ENCODE measurements around the gene BLACAT1. TPM values are rescaled to one million over a fixed set of nuclear protein-coding genes. Genes with fewer than 3 reads are reported as not detected.

Gene BLACAT1
- total RNA-seq, 1 experiment from 2014 or later: 0.87 TPM

DNA sequence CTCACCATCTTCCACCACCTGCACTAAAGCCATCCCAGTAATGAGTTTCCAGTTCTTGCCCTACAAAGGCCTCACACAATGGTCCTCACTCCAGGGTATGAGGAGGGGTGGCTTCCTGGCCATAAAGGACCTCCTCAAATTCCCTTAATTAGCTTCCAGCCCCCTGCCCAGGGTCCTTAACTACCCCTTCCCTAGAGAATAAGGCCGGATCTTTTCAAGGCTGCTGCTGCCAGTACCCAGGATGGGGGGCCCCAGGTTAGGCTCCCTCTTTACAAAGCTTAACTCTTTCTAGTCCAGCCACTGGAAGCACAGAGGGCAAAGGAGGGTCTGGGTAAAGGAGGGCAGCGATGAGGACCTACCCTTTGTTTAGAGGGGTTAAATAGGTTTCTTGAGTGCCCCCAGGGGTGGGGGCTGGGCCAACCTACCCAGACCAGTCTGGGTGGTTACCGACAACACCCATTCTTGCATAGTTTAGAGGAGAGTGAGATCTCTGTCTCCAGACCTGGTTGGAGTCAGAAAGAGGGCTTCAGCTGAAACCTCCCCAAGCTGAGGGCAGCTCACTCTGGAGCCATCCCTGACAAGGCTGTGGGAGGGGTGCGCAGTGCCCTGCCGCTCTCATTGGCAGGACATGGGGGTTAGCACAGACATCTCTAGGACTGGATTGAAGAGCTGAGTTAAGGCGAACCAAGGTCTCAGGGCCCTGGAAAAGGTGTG is 7.1 kb downstream of the BLACAT1 start:
- no peak for DNase-seq (ENCODE audit: low read depth, low spot score)
- in situ Hi-C loops (cut with HindIII; ENCODE audit: low pct_unique_long_range_greater_than_20kb, low sequenced_read_pairs): no loop called here

DNA sequence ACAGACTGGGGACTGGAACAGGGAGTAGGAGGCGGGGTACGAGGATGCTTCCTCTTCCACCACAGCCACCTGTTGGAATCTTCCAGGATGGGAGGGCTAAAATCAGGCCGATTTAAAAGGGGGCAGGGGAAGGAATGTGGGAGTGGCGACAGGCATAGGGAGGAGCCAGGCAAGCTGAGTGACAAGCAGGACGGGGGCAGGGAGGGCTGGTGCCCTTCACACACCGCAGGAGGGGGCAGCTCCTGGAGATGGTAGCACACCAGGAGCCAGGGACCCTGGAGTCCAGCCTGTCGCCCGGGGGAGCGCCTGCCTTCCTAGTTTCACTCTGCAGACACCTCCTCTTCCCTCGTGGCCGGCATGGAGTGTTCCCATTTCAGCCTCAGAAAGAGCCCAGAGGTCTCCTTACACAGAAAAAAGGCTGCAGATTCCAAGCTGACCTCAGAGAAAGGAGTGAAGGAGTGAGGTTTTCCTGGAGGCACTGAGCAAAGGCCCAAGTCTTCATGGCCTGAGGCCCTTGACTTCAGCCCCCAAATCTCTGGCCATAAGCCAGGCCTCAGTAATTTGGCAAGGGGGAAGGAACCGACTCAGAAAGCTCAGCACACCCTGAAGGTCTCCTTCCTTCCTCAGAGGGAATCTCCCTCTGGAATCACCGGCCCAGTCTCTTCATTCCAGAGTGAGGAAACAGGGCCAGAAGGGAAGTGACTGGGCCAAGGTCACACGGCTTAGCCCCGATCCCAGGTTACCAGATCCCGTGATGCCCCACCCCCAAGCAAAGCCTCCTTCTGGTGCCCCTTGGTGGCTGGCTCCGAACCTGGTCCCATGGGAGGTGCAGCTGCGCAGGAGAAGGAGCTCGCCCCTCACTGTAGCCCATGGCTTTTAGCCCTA is 8.1 kb downstream of the BLACAT1 start:
- in situ Hi-C loops (cut with HindIII; ENCODE audit: low pct_unique_long_range_greater_than_20kb, low sequenced_read_pairs): no loop called here
- peak; percentile 47 for DNase-seq (ENCODE audit: low read depth, low spot score)

DNA sequence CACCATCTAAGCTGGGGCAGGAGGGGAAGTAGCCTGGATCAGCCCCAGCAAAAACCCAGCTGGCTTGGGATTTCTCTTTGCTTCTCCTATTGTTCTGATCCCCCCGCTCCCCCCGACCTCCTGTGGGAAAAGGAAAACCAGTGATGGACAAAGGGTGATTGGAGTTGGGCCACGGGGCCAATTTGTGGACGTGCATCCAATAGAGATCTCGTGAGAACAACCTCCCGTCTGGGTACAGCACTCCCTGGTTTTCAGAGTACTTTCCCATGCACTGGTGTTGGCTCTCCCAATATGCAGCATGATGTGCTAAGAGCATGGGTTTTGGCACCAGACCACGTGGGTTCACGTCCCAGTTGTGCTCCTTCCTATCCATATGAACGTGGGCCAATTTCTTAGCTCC is 9.0 kb downstream of the BLACAT1 start:
- DNase-seq (ENCODE audit: low read depth, low spot score): no peak
- in situ Hi-C loops (cut with HindIII; ENCODE audit: low pct_unique_long_range_greater_than_20kb, low sequenced_read_pairs): no loop called here

DNA sequence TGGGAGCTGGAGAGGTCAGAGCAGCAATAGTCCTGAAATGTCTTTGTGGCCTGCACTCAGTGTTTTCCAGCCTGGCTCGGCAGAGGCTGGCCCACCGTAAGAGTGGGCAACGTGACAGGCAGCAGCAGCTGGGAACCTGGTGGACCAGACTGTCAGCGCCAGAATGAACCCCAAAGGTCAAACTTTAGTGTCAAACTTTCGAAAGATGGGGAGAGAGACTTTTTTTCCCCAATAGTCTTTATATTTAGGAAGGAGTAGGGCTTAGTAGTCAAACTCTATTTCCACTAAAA is 10.3 kb downstream of the BLACAT1 start:
- no peak for DNase-seq (ENCODE audit: low read depth, low spot score)
- in situ Hi-C loops (cut with HindIII; ENCODE audit: low pct_unique_long_range_greater_than_20kb, low sequenced_read_pairs): no loop called here

DNA sequence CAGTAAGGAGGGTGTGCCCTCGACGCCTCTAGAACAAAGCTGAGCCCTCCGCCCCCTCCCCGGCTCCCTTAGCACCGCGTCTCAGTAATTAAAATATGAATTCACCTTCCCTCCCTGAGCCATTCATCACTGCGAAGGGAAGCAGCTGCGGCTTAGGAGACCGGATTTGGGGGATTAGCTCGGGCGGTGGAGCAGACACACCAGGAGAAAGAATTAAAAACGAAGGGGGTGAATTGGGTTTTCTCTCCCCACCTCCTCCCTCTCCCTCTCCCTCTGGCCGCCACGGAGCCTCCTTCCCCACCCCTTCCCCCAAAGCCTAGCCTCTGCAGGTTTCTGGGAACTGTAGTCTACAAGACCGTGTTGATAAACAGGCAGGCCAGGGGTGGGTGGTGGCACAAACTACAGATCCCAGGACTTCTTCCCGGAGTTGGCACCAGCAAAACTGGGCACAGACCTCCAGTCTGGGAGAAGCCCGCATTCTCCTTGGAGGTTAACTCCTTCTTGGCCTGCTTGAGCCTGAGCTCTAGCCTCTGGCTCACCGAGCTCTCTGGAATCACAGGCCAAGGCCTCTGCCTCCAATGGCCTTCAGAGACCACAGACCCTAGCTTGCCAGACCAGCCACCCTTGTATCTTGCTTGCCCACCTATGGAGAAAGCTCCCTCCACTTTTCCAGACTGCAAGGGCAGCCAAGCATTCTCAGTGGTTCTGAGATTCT is 10.8 kb downstream of the BLACAT1 start:
- in situ Hi-C loops (cut with HindIII; ENCODE audit: low pct_unique_long_range_greater_than_20kb, low sequenced_read_pairs): no loop called here
- DNase-seq (ENCODE audit: low read depth, low spot score): no peak

DNA sequence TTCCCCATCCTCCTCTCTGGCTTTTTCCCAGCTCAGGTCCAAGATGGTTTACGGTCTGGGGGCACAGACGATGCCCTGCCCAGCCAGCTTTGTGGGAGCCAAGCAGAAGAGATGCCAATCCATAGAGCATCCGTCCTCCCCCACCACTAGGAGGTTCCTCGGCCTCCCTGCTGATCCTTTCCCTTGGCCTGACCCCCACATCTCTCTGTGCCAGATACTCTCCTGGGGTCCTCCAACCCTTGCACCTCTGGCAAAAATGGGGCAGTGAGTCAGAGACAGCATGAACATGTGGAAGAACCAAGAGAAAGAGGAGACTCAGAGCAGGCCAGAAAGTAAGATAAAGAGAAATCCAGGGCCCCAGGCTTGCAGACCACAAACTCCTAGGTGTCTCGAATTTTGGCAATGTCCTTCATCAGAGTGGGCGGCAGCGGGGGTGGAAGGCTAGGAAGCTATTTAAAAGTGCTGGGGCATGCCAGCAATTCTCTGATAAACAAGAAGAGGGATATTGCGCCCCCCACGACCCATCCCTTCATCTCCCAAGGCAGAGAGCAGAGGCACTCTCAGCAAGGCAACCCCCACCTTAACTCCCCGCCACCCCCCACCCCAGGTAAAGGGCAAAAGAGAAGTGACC is 11.4 kb downstream of the BLACAT1 start:
- in situ Hi-C loops (cut with HindIII; ENCODE audit: low pct_unique_long_range_greater_than_20kb, low sequenced_read_pairs): no loop called here
- no peak for DNase-seq (ENCODE audit: low read depth, low spot score)

DNA sequence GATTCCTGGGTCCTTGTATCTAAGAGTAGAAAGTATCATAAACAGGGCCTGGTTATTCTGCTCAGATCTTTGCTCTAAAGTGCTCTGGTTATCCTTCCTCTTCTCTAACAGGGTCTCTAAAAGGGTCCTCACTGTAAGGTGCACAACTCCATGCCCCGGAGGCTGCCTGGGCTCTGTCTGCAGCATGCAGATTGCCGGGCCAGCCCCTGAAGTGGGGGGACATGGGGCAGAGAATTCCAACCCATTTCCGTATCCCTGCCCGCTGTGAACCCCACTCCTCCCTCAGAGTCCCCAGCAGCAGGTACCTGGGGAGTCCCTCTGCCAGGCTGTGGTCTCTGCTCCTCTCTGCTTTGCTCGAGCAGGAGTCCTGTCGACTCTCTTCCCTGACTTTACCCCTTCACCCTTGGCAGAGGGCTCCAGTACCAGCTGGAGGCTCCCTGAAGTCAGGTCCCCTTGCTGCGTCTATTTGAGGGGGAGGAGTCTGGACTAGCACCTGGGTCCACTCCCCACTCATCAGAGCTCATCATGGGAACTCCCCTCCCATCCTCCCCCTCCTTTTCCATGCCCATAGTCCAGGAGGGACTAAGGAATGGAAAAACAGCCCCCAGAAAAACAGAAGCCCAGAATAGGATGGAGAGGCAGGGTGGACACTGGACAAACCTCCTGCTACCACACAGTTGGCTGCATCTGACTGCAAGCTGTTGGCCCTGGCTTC is 12.1 kb downstream of the BLACAT1 start:
- DNase-seq (ENCODE audit: low read depth, low spot score): no peak
- in situ Hi-C loops (cut with HindIII; ENCODE audit: low pct_unique_long_range_greater_than_20kb, low sequenced_read_pairs): no loop called here

DNA sequence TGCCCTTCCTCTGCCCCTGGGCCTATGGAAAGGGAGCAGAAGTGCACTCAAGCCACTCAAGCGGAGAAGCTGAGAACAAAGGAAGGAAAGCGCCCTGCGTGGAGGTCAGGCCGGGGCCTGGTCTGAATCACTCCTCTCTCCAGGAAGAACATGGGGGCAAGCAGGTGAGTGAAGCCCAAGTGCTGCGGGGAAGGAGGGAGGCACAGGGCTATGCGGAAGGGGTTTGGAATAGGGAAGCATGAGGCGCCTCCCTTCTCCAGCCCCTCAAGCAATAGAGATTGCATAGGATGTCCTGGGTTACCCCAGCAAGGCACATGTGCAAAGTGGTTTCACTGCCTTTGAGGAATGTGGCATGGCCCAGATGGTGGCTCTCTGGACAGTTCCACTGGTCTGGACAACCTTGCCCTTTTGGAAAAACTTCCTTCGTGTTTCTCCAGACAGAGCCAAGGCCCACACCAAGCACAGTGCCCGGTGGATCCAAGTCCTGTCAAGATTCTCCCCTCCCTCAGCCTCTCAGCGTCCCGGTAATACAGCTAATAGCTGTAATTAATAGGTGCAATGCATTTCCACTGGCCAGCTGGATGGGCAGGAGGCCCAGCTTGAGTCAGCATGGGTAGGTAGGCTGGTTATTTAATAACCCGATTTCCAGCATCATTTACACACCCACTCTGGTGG is 13.7 kb downstream of the BLACAT1 start:
- DNase-seq (ENCODE audit: low read depth, low spot score): no peak
- in situ Hi-C loops (cut with HindIII; ENCODE audit: low pct_unique_long_range_greater_than_20kb, low sequenced_read_pairs): no loop called here

DNA sequence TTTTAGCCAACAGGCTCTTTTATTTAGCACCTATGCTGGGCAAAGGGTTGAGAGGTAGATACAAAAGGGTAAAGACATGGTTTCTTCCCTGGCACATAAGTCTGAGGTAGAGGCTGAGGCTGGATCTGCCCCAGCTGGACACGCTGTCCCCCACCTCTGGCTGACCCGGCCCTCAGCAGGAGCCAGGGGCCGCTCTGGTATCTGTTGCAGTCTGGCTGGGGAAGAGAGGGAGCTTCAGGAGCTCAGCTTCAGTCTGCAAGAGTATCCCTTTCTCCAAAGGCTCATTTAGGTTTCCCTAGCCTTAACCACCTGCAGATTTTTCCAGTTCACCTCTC is 14.2 kb downstream of the BLACAT1 start:
- in situ Hi-C loops (cut with HindIII; ENCODE audit: low pct_unique_long_range_greater_than_20kb, low sequenced_read_pairs): no loop called here
- DNase-seq (ENCODE audit: low read depth, low spot score): no peak

DNA sequence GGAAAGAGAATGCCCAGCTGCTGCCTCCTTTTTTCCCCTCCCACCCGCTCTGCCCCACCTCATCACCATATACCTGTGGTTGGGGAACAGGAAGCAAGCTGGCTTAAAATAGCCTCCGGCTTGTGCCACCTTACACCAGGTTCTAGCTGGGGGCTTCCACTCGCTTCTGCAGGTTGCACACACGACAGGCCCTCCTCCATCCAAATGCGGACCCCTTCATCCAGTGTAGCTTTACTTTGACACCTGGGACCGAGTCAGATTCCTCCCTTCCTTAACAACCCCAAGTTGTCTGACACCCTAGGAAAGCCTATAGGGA is 14.6 kb downstream of the BLACAT1 start:
- DNase-seq (ENCODE audit: low read depth, low spot score): no peak
- in situ Hi-C loops (cut with HindIII; ENCODE audit: low pct_unique_long_range_greater_than_20kb, low sequenced_read_pairs): no loop called here

DNA sequence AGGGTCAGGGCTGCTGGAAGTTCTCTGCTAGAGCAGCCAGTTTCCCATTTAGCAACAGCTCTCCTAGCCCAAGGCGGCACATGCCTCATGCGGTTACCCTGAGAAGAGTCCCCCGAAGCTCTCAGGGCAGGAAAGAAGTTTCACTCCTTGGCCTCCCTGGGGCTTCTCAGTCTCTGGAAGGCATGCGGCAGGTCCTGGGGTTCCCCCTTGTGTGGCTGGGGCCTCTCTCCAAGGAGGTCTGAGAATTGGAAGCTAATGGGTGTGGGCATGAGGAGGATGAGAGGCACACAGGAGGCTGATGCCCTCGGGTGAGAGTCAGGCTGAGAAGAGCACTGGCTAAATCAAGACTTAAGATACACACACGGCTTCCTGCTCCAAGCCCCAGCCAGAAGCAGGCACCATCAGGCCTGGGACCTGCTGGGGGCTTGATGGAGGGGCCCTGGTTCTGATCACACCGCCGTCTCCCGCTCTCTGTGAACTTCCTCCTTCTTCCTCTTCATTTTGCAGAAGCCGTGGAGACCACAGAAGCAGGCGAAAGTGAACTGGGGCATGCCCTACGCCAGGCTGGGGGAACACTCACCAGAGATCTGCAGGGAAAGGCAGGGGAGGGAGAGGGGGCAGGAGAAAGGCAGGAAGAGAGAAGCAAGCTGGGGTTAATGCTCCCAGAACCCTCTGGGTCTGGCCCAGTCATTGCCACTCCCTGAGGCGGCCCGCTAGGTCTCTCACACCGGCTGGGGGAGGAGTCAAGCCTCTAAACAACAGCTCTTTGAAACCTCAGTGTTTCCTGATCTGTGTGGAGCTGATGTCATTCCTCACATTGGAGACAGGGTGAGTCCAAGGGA is 15.1 kb downstream of the BLACAT1 start:
- in situ Hi-C loops (cut with HindIII; ENCODE audit: low pct_unique_long_range_greater_than_20kb, low sequenced_read_pairs): no loop called here
- peak; percentile 93 for DNase-seq (ENCODE audit: low read depth, low spot score)

DNA sequence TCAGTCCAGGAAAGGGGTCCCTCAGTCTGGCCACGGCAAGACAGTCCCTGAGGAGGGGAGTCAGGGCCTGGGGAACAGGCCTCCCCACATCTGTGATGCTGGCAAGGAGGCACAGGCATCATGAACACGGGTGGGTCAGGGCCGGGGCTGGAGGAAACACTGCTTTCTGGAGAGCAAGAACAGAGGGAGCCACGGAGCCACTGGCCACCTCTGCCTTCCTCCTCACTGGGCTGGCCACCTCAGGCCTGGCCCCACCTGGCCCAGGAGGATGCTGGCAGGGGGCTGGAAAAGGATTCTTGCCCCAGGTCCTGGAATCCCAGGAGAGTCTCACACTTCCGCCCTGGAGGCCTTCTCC is 15.7 kb downstream of the BLACAT1 start:
- in situ Hi-C loops (cut with HindIII; ENCODE audit: low pct_unique_long_range_greater_than_20kb, low sequenced_read_pairs): no loop called here
- DNase-seq (ENCODE audit: low read depth, low spot score): no peak

DNA sequence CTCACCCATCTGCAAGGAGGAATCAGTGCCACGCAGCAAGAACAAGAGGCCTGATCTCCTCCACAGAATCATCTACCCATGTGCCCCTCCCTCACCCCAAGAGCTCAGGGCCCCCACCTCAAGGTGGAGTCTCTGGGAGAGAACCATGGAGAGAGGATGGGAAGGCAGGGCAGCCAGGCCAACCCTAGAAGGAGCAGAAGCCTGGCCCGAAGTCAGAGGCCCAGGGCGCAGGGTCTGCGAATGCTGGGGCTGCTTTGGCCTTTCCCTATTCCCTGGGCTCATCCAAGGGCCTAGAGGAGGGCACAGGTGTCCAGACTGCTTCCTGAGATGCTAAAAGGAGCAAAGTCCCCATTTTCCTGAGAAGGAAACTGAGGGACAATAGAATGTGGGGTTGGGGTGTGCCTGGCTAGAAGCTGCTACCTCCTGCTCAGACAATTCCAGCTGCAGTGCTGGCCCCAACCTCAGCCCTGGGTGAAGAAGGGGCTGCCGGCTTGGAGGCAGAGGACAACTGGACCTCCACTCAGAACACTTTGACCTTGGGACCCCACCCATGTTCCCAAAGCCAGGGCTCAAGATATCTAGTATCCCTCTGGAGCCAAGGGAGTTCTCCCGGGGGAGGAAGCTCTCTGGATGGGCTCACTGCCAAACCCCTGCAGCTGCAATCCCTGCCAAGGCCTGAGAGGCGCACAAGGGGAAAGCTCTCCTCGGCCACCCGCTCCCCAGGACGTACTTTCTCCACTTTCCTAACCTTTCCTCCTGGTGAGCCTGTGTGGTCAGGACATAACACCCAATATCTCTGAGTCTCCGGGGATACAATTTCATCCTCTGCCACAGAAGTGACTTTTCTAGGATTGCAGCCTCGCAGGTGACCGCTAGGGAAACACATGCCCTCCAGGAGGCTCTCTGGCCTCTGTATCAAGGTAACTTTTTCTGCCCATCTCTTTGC is 17.4 kb downstream of the BLACAT1 start:
- in situ Hi-C loops (cut with HindIII; ENCODE audit: low pct_unique_long_range_greater_than_20kb, low sequenced_read_pairs): no loop called here
- peak; percentile 69 for DNase-seq (ENCODE audit: low read depth, low spot score)

DNA sequence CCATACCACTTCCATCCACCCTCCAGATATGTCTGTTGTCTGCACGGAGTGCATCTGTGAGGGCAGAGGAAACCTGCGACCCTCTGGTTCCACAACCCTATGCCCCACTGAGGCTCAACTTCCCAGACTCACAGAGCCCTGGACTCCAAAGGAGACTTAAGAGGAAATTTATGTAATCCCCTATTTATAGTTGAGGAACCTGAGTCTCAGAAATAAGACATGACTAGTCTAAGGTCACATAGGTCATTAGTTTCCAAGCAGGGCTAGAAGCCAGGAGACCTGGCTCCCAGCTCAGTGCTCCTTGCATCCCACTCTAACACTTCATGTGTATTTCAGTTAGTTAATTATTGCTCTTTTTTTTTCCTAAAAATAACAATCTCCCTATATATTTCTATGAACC is 18.3 kb downstream of the BLACAT1 start:
- no peak for DNase-seq (ENCODE audit: low read depth, low spot score)
- in situ Hi-C loops (cut with HindIII; ENCODE audit: low pct_unique_long_range_greater_than_20kb, low sequenced_read_pairs): no loop called here

DNA sequence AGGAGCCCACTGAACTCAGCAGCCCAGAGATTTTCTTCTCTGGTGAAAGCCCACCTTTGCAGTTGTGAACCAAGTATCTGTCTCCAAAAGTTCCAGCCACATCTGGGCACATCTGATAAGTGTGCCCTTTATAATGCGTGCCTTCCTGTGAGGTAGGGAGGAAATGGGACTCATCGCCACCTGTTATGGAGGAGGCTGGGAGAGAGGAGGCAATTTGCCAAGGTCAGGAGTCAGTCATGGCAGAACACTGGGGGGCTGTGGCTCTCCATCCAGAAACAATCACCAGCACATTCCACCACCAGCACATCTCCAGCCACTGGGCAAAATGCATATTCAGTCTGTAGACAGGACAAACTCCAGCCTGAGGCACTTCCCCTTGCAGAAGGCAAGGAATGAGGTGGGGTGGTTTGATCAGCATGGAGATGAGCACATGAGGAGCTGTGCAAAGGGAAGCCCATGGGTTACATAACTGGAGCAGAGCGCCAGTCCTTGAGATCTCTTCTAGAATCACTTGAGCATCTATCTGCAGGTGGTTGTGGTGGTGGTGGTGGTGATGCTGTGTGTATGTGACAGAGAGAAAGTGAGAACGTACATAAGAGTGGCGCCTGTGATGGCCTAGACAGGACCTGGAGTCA is 19.0 kb downstream of the BLACAT1 start:
- no peak for DNase-seq (ENCODE audit: low read depth, low spot score)
- in situ Hi-C loops (cut with HindIII; ENCODE audit: low pct_unique_long_range_greater_than_20kb, low sequenced_read_pairs): no loop called here
